ENCODE measurements around the gene LOXL3. TPM values are rescaled to one million over a fixed set of nuclear protein-coding genes. Genes with fewer than 3 reads are reported as not detected.
A peak's percentile ranks its signal among the peaks of the same experiment; 100 is the strongest.

LOXL3 gene
- total RNA-seq, 2 donors from 2014 or later = 1.3 to 10.7 TPM

GRCh38 chr2:74558284-74559230, 4.8 kb upstream of the LOXL3 start:
- Histone ChIP-seq H3K27ac (no peak overlapping the region), H3K36me3 (no peaks in the 10 kb centered on the region), H3K27me3 (replicated peaks; ENCODE audit: insufficient read depth) (no peaks in the 10 kb centered on the region), H3K9me3 (no peaks in the 10 kb centered on the region), H3K4me1 (replicated peaks) (no peaks in the 10 kb centered on the region), H3K4me3 (no peak overlapping the region)
- WGBS = 55% methylated on average over 7 of the region's 7 CpGs
- DNase-seq (ENCODE audit: low spot score) = no peak
- no peak for TF ChIP-seq POLR2A (IDR thresholded peaks at IDR 0.05)
- TF ChIP-seq POLR2AphosphoS5 (IDR thresholded peaks at IDR 0.05) = no peak
- TF ChIP-seq, protein P1, sequence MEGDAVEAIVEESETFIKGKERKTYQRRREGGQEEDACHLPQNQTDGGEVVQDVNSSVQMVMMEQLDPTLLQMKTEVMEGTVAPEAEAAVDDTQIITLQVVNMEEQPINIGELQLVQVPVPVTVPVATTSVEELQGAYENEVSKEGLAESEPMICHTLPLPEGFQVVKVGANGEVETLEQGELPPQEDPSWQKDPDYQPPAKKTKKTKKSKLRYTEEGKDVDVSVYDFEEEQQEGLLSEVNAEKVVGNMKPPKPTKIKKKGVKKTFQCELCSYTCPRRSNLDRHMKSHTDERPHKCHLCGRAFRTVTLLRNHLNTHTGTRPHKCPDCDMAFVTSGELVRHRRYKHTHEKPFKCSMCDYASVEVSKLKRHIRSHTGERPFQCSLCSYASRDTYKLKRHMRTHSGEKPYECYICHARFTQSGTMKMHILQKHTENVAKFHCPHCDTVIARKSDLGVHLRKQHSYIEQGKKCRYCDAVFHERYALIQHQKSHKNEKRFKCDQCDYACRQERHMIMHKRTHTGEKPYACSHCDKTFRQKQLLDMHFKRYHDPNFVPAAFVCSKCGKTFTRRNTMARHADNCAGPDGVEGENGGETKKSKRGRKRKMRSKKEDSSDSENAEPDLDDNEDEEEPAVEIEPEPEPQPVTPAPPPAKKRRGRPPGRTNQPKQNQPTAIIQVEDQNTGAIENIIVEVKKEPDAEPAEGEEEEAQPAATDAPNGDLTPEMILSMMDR (IDR thresholded peaks at IDR 0.05) = no peak
- intact Hi-C loops (cut with DNase I) = no loop called here

DNA sequence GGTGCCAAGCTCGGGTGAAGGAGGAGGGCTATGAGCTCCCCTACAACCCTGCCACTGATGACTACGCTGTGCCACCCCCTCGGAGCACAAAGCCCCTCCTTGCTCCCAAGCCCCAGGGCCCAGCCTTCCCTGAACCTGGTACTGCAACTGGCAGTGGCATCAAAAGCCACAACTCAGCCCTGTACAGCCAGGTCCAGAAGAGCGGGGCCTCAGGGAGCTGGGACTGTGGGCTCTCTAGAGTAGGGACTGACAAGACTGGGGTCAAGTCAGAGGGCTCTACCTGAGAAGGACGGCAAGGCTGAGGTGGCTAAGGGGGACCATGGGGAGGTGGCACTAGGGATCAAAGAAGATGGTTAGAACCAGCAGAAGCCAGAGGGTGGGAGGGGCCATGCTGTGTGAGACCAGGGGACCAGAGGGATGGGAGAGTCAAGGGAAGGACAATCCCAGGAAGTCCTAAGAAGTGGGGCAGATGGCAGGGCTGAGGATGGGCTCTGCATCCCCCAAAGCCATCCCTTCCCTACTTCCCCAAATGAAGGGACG, 3.2 kb upstream of the LOXL3 start:
- TF ChIP-seq POLR2AphosphoS5 (IDR thresholded peaks at IDR 0.05) = no peak
- TF ChIP-seq POLR2A (IDR thresholded peaks at IDR 0.05) = no peak
- TF ChIP-seq, protein P1 (IDR thresholded peaks at IDR 0.05) = no peak
- H3K36me3 ChIP-seq = no peaks in the 10 kb centered on the region
- DNase-seq (ENCODE audit: low spot score) = no peak
- H3K9me3 ChIP-seq = no peaks in the 10 kb centered on the region
- H3K27ac ChIP-seq = no peak overlapping the region
- no peak overlapping the region for H3K4me3 ChIP-seq
- 98% methylated on average over 6 of the region's 6 CpGs for WGBS
- no peaks in the 10 kb centered on the region for H3K27me3 ChIP-seq (replicated peaks; ENCODE audit: insufficient read depth)
- H3K4me1 ChIP-seq (replicated peaks) = no peaks in the 10 kb centered on the region
- intact Hi-C loops (cut with DNase I) = no loop called here

DNA sequence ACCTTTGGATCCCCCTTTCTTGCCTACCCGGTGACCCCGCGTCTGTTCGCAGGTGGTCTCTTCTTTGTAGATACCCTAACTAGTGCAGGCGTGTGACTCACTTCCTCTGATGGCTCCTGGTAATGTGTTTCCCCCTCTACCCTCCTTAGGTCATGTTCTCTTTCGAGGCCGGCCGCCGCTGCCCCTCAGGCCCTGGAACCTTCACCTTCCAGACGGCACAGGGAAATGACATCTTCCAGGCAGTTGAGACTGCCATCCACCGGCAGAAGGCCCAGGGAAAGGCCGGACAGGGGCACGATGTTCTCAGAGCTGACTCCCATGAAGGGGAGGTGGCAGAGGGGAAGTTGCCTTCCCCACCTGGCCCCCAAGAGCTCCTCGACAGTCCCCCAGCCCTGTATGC, 2.4 kb upstream of the LOXL3 start:
- Histone ChIP-seq H3K9me3 (no peaks in the 10 kb centered on the region), H3K4me1 (replicated peaks) (no peaks in the 10 kb centered on the region), H3K27ac (no peak overlapping the region), H3K27me3 (replicated peaks; ENCODE audit: insufficient read depth) (no peaks in the 10 kb centered on the region), H3K4me3 (no peak overlapping the region), H3K36me3 (no peaks in the 10 kb centered on the region)
- TF ChIP-seq, protein P1 (IDR thresholded peaks at IDR 0.05) = no peak
- TF ChIP-seq POLR2AphosphoS5 (IDR thresholded peaks at IDR 0.05) (no peak), POLR2A (IDR thresholded peaks at IDR 0.05) (no peak)
- 87% methylated on average over 14 of the region's 14 CpGs for WGBS
- intact Hi-C loops (cut with DNase I) = no loop called here
- DNase-seq (ENCODE audit: low spot score) = no peak

- no peaks in the 10 kb centered on the region for H3K9me3 ChIP-seq
- intact Hi-C loops (cut with DNase I) = no loop called here
- no peak overlapping the region for H3K27ac ChIP-seq
- peak overlapping the region; percentile 55 to 71 for H3K4me3 ChIP-seq
- H3K4me1 ChIP-seq (replicated peaks) = no peaks in the 10 kb centered on the region
- no peaks in the 10 kb centered on the region for H3K36me3 ChIP-seq
- 81% methylated on average over 16 of the region's 17 CpGs for WGBS
- no peak for TF ChIP-seq POLR2A (IDR thresholded peaks at IDR 0.05)
- TF ChIP-seq POLR2AphosphoS5 (IDR thresholded peaks at IDR 0.05) = no peak
- TF ChIP-seq, protein P1 (IDR thresholded peaks at IDR 0.05) = no peak
- DNase-seq (ENCODE audit: low spot score) = no peak
- H3K27me3 ChIP-seq (replicated peaks; ENCODE audit: insufficient read depth) = no peaks in the 10 kb centered on the region
Observed at GRCh38 chr2:74555610-74556103, 1.9 kb upstream of the LOXL3 start.

All from prostate gland (tissue), 2 donors.